ENCODE data around the gene ABCB1.

Gene ABCB1

GRCh38 chr7:87625101-87625500, 24.4 kb upstream of the ABCB1 start:
- in situ Hi-C loops (cut with MboI; ENCODE audit: low pct_unique_long_range_greater_than_20kb, low sequenced_read_pairs, unreplicated experiment) = no loop called here
- no peak for DNase-seq (ENCODE audit: low spot score)
- no peak for TF ChIP-seq CTCF (IDR thresholded peaks at IDR 0.05; ENCODE audit: extremely low read depth, insufficient read depth, missing control alignments)

- no peak for DNase-seq (ENCODE audit: low spot score)
- TF ChIP-seq CTCF (IDR thresholded peaks at IDR 0.05; ENCODE audit: extremely low read depth, insufficient read depth, missing control alignments) = peak; percentile 25
- in situ Hi-C loops (cut with MboI; ENCODE audit: low pct_unique_long_range_greater_than_20kb, low sequenced_read_pairs, unreplicated experiment) = no loop called here
Observed at GRCh38 chr7:87624628-87625027, 23.9 kb upstream of the ABCB1 start.

GRCh38 chr7:87615197-87615596, 14.5 kb upstream of the ABCB1 start:
- no peak for TF ChIP-seq CTCF (IDR thresholded peaks at IDR 0.05; ENCODE audit: extremely low read depth, insufficient read depth, missing control alignments)
- DNase-seq (ENCODE audit: low spot score) = no peak
- in situ Hi-C loops (cut with MboI; ENCODE audit: low pct_unique_long_range_greater_than_20kb, low sequenced_read_pairs, unreplicated experiment) = no loop called here

- TF ChIP-seq CTCF (IDR thresholded peaks at IDR 0.05; ENCODE audit: extremely low read depth, insufficient read depth, missing control alignments) = no peak
- no peak for DNase-seq (ENCODE audit: low spot score)
- in situ Hi-C loops (cut with MboI; ENCODE audit: low pct_unique_long_range_greater_than_20kb, low sequenced_read_pairs, unreplicated experiment) = no loop called here
Observed at GRCh38 chr7:87609916-87610315, 9.2 kb upstream of the ABCB1 start.

- in situ Hi-C loops (cut with MboI; ENCODE audit: low pct_unique_long_range_greater_than_20kb, low sequenced_read_pairs, unreplicated experiment) = no loop called here
- no peak for TF ChIP-seq CTCF (IDR thresholded peaks at IDR 0.05; ENCODE audit: extremely low read depth, insufficient read depth, missing control alignments)
- no peak for DNase-seq (ENCODE audit: low spot score)
Observed at GRCh38 chr7:87608431-87608830, 7.7 kb upstream of the ABCB1 start.

- no peak for TF ChIP-seq CTCF (IDR thresholded peaks at IDR 0.05; ENCODE audit: extremely low read depth, insufficient read depth, missing control alignments)
- DNase-seq (ENCODE audit: low spot score) = no peak
- in situ Hi-C loops (cut with MboI; ENCODE audit: low pct_unique_long_range_greater_than_20kb, low sequenced_read_pairs, unreplicated experiment) = no loop called here
Observed at GRCh38 chr7:87604264-87604663, 3.6 kb upstream of the ABCB1 start.

GRCh38 chr7:87599336-87599735, 1.3 kb downstream of the ABCB1 start:
- in situ Hi-C loops (cut with MboI; ENCODE audit: low pct_unique_long_range_greater_than_20kb, low sequenced_read_pairs, unreplicated experiment) = no loop called here
- TF ChIP-seq CTCF (IDR thresholded peaks at IDR 0.05; ENCODE audit: extremely low read depth, insufficient read depth, missing control alignments) = no peak
- DNase-seq (ENCODE audit: low spot score) = peak; percentile 79

Measured in GM13977 (cell line).